ENCODE data around the gene LCOR.
"Not testable (repeated sequence)": the region's sequence is repeated elsewhere in the genome, so short reads cannot be mapped to it uniquely, and the experiment has no call there.

LCOR gene

DNA sequence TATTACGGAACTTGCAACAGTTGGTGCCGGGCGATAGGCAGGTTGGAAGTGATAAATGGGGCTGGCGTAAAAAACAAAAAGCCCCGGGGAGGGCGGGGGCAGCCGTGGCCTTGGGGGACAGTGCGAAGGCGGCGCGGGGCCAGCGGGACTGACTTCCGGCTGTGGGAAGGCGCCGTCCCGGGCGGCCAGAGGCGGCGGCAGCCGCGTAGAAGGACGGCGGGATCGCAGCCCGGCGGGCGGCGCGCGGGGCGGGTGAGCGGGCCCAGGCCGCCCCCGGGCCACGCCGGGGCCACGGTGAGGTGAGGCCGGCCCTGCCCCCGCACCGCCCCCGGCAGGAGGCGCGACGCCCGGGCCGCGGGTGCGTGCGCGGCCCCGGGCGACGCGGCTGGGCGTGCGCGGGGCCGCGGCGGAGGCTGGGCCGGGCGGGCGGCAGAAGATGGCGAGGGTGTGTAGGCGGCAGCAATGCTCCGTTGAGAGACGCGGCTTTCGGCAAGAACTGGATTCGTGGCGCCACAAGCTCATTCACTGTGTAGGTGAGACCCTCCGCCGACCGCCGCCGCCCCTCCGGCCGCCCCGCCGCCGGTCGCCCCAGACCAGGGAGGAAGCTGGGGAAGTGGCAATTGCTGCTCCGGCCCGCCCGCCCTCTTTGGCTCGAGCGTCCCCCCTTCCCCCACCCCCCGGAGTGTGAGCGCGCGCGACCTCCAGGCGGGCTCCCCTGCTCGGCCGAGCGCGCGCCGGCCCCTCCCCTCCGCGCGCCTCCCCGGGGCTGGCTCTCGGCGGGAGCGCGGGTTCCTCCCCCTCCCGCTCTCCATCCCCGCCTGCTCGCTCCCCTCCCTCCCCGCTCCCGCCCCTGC is at the start of gene LCOR:
Gene LCOR, plus strand, starts transcription at position 432 of the 854 bp plus-strand sequence. CDS start 116,760 bp downstream, outside the sequence.
- DNase-seq: peak; percentile 95

- DNase-seq: no peak
These were observed 47.8 kb upstream of the LCOR start for GRCh38 chr10:96784253-96784652.

DNA sequence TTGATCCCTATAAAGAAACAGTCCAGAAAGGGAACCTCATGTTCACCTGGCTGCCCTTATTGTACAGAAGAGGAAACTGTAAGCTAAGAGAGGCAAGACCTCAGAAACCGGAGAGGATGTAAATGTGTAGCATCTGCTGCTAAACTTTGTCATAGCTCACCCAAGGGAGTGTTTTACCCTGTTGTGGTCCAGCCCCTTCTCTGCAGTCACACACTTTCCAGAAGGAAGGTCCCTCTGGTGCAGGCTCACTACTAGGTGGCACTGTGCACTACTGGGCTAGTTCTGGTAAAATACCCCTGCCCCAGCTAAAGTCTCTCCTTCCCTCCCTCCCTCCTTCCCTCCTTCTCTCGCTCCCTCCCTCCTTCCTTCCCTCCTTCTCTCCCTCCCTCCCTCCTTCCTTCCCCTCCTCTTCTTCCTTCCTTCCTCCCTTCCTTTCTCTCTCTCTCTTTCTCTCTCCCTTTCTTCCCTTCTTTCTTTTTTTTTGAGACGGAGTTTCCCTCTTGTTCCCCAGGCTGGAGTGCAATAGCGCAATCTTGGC is 42.5 kb upstream of the LCOR start:
- peak; percentile 41 for DNase-seq

DNA sequence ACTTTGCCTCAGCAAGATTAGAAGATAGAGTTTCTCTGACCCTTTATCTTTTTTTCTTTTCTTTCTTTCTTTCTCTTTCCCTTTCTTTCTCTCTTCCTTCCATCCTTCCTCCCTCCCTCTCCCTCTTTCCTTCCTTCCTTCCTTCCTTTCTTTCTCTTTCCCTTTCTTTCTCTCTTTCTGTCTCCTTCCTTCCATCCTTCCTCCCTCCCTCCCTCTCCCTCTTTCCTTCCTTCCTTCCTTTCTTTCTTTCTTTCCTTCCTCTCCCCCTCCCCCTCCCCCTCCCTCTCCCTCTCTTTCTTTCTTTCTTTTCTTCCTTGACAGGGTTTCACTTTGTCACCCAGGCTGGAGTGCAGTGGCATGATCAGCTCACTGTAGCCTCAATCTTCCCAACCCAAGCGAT is 40.2 kb upstream of the LCOR start:
- no peak for DNase-seq

DNA sequence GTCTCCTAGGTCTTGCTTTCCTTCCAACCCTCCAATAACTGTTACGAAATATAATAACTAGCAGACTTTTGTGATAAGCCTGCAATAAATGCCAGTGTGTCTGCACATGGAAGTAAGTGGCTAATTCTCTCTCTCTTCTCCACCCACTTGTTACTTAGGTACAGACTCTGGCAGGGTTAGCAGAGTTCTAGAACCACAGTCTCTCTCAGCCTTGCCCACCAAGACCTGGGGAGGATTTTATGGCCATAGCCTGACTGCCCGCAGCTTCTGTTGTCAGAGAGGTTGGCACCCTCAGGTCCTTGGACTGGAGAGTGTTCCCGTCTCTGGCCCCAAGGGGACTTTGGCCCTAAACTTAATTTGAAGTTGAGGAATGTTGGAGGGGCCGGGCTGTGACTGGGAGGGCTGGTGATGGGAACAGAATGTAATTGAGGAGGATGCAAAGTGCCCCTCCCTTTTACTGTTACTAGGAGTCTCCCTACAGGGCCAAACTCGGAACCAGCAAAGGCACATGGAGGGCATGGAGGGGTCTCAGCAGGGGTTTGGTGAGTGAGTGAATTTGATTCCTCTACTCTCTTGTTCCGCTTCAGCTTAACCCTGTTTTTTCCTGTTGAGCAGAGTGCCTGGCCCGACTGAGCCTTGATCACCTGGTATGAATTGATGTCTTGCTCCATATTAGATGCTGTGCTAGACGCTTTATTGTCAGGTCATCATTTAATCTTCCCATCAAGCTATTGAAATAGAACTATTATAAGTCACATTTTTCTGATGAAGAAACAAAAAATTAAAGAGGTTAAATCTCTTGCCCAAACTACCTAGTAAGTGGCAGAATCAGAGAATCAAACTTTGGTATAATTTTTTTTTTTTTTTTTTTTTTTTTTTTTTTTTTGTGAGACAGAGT is 37.0 kb upstream of the LCOR start:
- no peak for DNase-seq

DNA sequence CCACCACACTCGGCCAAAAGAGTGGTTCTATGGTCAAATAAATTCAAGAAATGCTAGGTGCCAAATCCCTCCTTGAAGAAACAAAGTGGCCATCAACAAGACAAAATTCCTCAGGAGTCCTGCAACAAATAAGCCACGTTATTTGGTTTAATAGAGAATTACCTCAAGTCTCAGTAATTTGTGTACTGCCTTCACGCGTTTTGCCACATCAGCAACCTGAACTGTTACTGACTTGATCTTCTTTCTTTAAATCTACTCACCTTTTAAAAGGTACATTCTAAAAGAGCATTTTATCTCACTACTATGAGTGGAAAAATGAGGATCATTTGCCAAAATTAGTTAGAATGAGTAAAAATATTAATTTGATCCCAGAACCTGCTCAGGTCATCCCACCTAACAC is 34.6 kb upstream of the LCOR start:
- DNase-seq: no peak

- no peak for DNase-seq
These were observed 28.8 kb upstream of the LCOR start for GRCh38 chr10:96803288-96803664.

DNA sequence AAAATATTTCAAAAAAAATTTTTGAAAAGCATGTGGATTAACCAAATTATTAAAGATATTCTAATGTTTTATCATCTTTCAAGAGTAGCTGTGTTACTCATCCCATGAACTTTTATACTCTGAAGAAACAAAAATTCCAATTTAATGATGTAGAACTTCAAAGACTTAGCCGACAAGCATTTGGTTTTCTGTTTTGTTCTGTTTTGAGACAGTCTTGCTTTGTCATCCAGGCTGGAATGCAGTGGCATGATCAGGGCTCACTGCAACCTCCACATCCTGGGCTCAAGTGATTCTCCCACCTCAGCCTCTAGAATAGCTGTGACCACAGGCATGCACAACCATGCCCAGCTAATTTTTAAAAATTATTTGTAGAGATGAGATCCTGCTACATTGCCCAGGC is 17.8 kb upstream of the LCOR start:
- DNase-seq: peak; percentile 93

DNA sequence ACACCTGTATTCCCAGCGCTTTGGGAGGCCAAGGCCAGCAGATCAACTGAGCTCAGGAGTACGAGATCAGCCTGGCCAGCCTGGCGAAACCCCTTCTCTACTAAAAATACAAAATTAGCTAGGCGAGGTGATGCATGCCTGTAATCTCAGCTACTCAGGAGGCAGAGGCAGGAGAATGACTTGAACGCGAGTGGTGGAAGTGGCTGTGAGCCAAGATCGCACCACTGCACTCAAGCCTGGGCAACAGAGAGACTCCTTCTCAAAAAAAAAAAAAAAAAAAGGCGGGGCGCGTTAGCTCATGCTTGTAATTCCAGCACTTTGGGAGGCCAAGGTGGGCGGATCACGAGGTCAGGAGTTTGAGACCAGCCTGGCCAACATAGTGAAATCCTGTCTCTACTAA is 13.1 kb upstream of the LCOR start:
- not testable (repeated sequence) for DNase-seq

DNA sequence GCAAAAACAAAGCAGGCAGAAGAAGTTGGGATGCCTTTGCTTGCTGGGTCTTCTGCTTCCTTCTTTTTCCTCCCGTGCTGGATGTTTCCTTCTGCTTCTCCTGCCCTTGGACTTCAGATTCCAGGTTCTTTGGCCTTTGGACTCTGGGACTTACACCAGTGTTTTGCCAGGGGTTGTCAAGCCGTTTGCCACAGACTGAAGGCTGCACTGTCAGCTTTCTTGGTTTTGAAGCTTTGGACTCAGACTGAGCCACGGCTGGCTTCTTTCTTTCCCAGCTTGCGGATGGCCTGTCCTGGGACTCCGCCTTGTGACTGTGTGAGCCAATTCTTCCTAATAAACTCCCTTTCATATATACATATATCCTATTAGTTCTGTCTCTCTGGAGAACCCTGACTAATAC is 11.3 kb upstream of the LCOR start:
- DNase-seq: no peak

- DNase-seq: no peak
These were observed 5.7 kb upstream of the LCOR start for GRCh38 chr10:96826438-96826837.

DNA sequence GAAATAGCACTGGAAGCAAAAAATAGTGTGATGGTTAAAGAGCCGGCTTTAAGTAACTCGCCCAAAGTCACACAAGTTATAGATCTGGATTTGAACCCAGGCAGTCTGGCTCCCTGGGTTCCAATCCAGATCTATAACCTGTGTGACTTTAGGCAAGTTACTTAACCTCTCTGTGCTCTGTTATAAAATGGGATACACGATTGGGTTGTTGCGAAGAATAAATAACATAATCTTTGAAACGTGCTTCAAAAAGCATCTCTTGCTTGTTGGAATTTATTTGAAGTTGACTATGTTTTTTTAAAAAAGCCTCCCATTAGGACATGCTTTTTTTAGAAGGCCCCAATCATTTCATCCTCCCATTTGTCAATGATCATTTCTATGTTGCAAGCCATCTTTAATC is 3.5 kb upstream of the LCOR start:
- DNase-seq: no peak

- DNase-seq: no peak
These were observed 2.9 kb upstream of the LCOR start for GRCh38 chr10:96829029-96829773.

DNA sequence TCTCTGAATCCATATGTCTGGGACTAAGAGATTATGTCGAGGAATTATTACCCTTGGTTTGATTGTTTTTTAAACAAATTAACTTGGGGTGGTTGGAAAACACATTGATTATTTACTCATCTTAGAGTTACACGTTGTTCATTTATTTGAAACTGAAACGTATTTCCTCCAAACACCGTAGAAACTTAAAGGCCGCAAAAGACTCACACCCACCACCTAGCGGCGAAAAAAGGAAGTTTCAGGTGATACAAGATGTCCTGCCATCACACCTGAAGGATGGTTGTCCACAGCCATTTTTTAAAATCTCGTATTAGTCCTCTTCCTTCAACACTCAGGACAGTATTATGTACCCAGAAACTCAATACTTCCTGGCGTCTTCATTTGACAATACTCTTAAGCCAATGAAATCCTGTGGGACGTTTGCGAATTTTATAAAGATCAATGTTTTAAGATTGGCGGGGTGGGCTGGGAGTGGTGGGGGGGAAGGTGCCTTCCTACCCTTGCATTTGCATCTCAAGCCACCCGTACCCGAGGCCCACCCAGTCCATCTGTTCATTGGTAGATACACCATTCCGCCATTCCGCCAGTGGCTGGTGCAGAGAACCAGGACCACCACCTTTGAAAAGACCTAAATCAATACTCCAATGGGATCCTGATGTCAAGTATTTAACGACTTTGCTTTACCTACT is 1.4 kb upstream of the LCOR start:
- peak; percentile 65 for DNase-seq

DNA sequence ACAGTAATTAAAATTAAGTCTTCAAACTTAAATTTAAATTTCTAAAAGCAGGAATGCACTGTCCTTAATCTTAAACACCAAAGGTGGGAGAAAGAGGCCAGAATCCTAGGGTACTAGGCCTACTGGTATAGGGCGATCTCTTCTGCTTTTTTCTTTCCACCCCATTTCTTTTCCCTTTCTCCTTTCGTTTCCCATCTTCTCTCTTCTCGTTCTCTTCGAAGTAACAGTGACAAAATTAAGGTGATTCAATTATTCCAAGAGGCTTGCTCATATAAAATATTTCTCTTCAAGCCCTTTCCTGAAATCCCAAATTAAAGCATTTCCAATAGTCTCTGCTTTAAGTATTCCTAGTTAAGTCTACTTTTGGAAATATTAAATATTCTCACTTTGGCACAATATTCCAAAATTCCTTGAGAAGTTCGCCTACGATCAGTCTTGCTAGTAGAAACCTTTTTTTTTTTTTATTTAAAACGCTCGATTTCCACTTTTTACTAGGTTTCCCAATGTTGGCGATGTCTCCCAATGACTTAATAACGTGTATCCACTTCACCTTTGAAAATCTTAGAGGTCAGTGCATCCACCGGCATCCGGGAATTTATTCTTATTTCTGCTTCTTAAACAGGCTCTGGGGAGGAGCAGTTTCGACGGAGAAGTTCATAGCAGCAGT is 765 bp upstream of the LCOR start:
- no peak for DNase-seq

GRCh38 chr10:96832721-96833219 is 672 bp downstream of the LCOR start:
- peak; percentile 81 for DNase-seq

GRCh38 chr10:96833220-96834001 is 1.3 kb downstream of the LCOR start:
- DNase-seq: peak; percentile 46

GRCh38 chr10:96834120-96834519 is 2.0 kb downstream of the LCOR start:
- DNase-seq: peak; percentile 22

DNA sequence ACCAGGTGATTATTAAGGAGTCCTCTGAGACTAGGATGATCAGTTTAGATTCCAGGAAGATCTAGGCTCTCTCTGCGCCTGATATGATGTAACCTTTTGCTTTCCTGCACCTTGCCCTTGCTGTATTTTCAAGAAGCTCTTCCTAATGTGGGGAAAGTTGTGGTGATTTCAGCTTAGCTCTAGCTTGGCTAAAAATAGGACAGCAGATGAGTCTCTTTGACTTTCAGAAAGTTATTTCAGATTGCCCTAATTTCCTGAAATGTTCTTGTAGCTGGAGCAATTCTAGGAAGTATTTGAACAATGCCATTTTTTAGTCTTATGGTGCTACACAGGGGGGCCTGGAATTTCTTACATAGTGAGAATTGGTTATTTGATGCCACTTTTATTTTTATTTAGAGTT is 3.8 kb downstream of the LCOR start:
- DNase-seq: peak; percentile 64

DNA sequence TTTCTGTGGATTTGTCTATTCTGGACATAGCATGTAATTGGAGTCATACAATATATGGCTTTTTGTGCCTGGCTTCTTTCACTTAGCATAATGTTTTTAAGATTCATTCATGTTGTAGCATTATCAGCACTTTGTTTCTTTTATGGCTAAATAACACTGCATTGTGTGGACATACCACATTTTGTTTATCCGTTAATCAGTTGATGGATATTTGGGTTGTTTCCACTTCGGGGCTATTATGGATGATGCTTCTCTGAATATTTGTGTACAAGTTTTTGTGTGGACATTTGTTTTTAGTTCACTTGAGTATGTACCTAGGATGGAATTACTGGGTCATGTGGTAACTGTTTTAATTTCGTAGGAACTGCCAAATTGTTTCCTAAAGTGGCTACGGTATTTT is 6.4 kb downstream of the LCOR start:
- no peak for DNase-seq

Measured in fibroblast of skin of right biceps (primary cell).